Measurements from ENCODE around the gene TRAF1. TPM values are rescaled to one million over a fixed set of nuclear protein-coding genes. Genes with fewer than 3 reads are reported as not detected.
"Not testable (repeated sequence)": the region's sequence is repeated elsewhere in the genome, so short reads cannot be mapped to it uniquely, and the experiment has no call there.

The TRAF1 gene, protein sequence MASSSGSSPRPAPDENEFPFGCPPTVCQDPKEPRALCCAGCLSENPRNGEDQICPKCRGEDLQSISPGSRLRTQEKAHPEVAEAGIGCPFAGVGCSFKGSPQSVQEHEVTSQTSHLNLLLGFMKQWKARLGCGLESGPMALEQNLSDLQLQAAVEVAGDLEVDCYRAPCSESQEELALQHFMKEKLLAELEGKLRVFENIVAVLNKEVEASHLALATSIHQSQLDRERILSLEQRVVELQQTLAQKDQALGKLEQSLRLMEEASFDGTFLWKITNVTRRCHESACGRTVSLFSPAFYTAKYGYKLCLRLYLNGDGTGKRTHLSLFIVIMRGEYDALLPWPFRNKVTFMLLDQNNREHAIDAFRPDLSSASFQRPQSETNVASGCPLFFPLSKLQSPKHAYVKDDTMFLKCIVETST
- 1 to 10 TPM; 2.2 to 2.8 TPM for total RNA-seq
- long read RNA-seq, partial matches to known transcripts, result 0 of 1 reads
- long read RNA-seq, other reads (novel, unspliced or antisense), result 1 of 1 reads

DNA sequence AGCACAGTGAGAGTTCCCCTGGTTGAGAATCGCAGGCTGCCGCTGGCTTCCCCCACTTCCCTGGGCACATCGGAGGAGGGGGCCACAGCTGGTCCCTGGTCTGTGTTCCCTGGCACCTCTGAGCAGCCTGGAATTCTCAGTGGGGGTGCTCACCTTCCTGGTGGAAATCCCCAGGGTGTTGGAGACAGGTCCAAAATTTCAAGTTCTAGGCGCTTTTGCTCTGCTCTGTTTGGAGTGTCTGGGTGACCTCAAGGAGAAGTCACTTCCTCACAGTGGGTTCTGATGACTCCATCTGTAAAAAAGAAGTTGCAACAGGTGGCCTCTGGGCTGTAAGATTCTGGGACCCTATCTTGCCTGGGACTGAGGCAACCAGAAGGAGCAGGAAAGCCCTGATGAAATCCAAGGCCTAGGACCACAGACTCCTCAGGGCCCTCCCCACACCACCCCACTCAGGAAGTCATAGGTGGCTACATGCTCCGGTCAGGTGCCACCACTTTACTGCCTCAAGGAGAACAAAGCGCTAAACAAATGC is at the start of gene TRAF1:
Gene TRAF1 (minus strand): TSS at position 400 of the 532 bp plus-strand sequence. CDS start 721 bp downstream, outside the sequence.
- DNase-seq (no peak), ATAC-seq (no peak)
- intact Hi-C loops (cut with DNase I, micrococcal nuclease), result no loop called here

DNA sequence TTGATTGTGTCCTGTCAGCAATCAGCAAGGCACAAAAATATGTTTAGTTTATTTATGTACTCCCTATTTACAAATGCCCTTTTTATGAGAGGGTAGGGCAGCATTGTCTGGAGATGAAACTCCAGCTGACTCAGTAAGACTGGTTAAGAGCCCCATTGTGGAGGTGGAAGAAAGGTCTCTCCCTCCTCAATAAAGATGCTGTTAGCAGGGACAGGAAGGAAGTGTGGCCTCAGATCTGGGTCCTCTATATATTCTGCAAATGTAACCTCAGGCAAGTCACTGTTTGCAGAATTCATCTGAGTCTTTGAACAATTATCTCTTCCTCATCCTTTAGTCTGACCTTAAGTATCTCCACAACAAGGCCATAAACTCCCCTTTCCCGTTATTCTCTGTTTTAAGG is 48.3 kb upstream of the TRAF1 start:
- no peak for ATAC-seq
- intact Hi-C loops (cut with DNase I, micrococcal nuclease), result no loop called here
- no peak for DNase-seq

DNA sequence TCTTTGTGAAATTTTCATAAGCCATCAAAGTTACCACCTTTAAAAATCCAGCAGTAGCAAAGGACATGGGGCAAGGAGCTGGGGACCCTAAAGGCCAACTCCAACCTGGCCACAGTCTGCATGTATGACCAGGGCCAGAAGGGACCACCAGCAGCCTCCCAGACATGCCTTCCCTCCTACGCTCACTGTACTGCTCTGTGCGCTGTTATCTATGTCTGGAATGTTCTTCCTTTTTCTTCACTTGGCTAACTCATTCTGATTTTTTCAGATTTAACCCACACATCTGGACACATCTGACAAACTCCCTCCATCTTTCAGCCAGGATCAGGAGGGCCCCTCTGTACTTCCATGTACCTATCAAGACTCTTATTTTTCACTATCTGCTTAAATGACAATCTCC is 47.6 kb upstream of the TRAF1 start:
- no peak for DNase-seq
- intact Hi-C loops (cut with DNase I, micrococcal nuclease), result no loop called here
- ATAC-seq, result no peak

DNA sequence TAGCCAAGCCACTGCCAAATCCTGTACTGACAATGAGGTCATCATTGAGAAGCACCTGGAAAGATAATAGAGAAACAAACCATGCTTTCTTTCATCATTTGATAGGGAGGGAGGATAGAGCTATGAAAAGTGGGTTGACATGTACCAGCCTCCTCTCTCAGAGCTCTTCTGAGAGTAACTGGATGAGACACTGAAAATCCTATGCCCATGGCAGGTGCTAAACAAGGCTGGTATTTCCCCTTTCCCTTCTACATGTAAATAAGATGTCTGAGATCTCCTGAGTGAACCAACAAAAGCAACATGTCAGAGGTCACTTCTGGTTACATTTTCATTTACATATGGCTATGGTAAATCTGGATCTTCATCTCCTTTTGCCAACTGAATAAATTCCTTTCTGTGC is 45.3 kb upstream of the TRAF1 start:
- DNase-seq (no peak), ATAC-seq (no peak)
- intact Hi-C loops (cut with DNase I, micrococcal nuclease), result no loop called here

DNA sequence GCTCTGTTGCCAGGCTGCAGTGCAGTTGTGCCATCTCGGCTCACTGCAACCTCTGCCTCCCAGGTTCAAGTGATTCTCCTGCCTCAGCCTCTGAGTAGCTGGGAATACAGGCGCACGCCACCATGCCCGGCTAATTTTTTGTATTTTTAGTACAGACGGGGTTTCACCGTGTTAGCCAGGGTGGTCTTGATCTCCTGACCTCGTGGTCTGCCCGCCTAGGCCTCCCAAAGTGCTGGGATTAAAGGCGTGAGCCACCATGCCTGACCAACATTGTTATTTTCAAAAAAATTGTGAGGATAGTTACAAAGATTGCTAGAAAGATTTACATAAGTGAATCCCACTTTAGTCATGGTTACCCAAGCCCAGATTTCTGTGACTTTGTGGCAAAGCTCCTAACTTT is 44.9 kb upstream of the TRAF1 start:
- ATAC-seq; intact Hi-C loops (cut with DNase I, micrococcal nuclease); DNase-seq: not testable (repeated sequence)

DNA sequence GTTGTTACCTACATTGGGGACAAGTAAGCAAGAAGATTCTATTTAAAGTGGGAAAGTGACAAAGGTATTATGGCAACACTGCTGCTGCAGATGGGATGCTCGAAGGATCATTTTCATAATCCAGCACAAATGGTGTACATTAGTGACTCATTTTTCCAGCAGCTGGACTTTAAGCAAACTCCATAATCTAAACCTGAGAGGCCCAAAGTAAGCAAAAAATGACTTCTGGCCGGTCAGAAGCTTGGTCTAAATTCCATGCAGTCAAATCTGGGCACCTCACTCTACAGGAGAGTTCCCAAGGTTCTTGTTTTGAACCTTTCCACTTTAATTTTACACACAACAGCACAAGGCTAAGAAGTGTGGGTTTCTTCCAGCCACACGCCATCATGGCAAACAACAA is 43.6 kb upstream of the TRAF1 start:
- DNase-seq, result no peak
- ATAC-seq, result no peak
- intact Hi-C loops (cut with DNase I, micrococcal nuclease), result no loop called here

DNA sequence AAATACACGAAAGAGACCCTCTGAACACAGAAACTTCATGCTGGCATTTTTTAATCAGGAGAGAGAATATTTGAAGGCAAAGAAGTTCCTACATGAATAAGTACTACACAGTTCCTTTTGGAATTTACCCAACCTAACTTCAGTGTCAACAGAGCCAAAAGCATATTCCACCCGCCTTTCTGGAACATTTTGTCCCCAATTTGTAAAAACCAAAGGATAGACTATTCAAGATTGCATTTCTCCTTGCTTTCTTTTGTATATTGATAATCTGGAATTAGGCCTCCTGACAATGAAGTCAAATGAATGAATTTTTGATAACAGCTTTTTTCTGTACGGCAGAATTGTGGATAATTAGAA is 39.4 kb upstream of the TRAF1 start:
- DNase-seq (no peak), ATAC-seq (no peak)
- intact Hi-C loops (cut with DNase I, micrococcal nuclease), result no loop called here

DNA sequence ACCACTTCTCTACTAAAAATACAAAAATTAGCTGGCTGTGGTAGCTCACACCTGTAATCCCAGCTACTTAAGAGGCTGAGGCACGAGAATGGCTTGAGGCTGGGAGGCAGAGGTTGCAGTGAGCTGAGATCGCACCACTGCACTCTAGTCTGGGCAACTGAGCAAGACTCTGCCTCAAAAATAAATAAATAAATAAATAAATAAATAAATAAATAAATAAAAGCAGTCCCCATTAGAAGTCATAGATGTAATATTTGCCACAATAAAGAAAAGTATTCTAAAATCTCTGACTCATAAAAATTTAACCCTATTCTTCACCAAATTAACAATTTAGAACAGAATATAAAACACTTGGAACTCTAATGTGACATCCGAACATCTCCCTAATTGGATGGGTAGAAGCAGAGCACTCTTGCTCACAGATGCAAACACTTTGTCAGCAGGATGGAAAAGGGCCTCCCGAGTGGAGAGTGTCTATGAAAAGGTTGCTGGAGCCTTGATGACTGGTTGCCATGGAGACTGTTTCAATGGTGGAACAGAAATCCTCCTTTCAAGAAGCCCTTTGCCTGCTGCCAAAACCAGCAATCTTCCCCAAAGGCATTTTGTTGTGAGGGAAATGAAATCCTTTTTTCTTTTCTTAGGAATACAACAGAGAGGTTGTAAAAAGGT is 38.9 kb upstream of the TRAF1 start:
- intact Hi-C loops (cut with DNase I, micrococcal nuclease), result no loop called here
- ATAC-seq (no peak), DNase-seq (no peak)

DNA sequence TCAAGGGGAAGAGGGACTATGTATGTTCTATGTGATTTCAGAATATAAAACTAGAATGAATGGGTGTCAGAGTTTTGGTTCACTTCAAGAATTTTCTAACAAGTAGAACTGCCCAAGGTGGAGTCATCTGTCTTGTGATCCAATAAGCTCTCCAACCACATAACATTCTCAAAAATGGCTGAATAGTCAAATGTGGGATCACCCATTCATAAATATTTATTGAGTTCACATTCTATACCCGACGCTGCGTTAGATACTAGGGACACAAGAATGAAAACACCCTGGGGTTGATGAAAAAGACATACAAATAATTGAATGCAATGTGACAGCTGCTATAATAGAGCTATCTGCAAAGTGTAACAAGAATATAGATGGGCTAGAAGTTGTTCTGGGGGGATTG is 35.3 kb upstream of the TRAF1 start:
- ATAC-seq, result no peak
- DNase-seq, result no peak
- intact Hi-C loops (cut with DNase I, micrococcal nuclease), result no loop called here

DNA sequence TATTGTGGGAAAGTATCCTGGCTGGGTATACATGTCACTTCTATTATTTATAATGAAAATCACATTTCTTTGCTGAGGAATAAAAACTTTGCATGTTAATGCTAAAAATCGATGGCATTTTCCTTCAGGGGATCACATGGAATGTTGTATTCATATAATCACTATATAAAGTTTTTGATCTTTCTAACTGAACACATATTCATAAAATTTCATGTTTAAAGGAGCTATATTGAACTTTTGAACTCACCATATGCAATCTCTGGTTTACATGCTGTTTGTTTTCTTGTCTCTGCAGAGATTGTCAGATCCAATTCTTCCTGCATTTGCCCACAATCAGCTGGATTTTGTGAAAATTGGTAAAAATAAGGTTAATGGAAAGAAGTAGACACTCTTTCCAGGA is 33.4 kb upstream of the TRAF1 start:
- intact Hi-C loops (cut with DNase I, micrococcal nuclease), result no loop called here
- DNase-seq (no peak), ATAC-seq (no peak)

DNA sequence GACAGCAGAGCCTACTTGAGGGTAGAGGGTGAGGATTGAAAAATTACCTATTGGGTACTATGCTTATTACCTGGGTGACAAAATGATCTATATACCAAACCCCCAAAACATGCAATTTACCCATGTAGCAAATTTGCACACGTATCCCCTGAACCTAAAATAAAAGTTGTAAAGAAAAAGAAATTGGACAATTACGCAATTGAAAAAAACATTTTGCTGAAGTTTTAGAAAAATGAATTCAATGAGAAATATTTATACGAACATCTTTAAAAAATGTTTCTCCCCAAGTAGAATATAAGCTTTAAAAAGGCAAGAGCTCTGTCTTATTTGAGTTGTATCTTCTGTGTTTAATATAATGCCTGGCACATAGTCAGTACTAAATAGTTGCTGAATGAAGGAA is 30.3 kb upstream of the TRAF1 start:
- intact Hi-C loops (cut with DNase I, micrococcal nuclease), result no loop called here
- ATAC-seq (no peak), DNase-seq (no peak)

DNA sequence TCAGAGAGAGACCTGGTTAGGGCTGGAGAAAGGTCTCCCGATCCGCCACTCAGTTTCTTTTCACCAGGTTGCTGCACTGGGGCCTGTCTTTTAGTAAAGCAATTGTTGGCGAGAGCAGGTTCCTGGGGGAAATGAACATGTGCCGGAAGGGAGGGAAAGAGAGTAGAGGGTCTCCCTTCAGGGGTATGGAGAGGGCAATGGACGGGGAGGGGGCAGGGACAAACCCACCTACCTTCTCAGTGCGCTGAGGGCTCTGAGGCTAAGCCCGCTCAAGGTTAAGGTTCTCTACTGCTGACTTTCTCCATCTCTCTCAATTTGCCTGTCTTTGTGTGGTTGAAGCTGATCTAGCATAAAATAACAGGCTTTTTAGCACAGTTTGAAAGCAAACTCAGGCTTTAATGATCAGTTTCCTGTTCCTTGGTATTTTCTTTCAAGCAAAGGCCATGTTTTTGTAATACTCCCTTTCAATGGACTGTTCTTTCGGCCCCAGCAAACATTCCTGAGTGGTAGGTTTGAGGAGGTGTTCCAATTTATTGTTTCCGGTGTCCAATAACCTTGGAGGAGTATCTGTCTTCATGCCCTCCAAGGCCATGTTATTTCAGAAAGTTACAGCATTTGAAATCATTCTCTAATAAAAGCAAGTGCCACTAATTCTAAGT is 25.5 kb upstream of the TRAF1 start:
- intact Hi-C loops (cut with DNase I, micrococcal nuclease), result no loop called here
- no peak for DNase-seq
- no peak for ATAC-seq

DNA sequence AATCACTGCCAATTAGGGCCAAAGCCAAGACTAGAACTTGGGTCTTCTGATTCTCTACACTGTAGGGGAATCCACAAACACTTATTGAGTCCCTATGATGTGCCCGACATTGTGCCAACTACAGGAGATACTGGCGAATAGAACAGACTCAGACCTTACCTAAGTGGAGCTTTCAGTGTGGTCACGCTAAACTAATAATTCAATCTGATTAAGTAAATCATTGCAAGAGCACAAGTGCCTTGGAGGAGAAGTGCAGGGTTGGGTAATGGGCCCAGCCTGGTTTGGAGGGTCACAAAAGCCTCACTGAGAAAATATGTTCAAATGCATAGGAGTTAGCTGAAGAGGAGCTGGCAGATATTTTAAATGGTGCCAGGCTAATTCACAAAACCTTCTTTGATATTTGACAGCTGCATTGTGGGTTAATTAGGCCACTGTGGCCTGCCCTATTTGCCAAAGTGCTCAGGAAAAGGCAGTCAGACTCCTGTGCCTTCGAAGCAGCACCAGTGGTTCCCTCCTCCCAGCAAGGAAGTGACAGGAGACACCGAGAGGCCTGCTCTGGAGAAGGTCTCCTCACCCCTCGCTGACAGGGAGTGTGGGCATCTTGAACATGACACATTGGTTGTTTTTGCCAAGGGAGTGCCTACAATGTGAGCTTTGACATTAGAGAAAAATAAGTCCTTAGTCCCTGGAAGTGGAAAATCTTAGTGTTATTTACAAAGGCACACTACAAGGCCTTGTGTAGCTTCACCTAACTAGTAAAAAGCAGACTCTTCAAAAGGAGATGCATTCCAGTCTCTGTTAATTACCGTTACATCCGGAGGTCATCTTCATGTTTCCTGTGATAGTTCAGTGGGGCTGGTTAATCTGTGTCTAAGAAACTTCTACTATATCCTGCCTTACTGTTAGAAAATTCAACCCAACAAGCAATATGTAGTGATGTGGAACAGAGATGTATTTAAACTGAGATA is 24.1 kb upstream of the TRAF1 start:
- intact Hi-C loops (cut with DNase I, micrococcal nuclease), result no loop called here
- no peak for ATAC-seq
- DNase-seq, result no peak

DNA sequence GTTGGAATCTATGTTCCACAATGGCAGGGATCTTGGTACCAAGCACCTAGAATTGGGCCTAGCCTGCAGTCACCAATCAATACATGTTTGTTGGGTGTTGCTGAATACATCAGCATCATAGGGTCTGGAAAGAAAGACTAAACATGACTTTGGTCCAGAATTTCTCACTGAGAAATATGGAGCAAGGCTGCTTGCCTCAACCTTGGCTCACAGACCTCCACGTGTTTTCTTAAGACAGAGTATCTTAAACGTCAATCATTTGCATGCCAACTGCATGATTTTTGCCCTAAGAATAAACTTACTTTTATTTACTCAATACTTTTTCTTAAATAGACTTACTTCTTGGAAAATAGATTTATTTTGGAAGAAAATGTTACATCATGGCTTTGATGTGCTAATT is 22.7 kb upstream of the TRAF1 start:
- DNase-seq (no peak), ATAC-seq (no peak)

DNA sequence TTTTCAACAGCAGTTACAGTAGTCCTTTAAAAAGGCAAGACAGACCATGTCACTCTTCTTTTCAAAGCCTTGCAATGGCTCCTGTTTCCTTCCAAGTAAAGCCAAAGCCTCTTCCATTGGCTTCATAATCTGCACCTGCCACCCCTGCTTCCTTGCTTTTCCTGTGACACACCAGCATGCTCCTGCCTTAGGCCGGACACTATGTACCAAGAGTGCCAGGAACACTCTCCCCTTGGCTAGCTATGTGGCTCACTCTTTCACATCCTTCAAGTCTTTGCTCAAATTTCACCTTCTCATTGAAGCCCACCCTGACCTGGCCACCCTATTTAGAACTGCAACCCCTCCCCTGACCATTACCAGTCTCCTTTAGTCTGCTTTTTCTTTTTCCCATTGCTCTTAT is 22.2 kb upstream of the TRAF1 start:
- no peak for DNase-seq
- intact Hi-C loops (cut with DNase I, micrococcal nuclease), result no loop called here

More for the DNA sequence above, 22.7 kb upstream of the TRAF1 start:
- intact Hi-C loops (cut with DNase I, micrococcal nuclease), result no loop called here

DNA sequence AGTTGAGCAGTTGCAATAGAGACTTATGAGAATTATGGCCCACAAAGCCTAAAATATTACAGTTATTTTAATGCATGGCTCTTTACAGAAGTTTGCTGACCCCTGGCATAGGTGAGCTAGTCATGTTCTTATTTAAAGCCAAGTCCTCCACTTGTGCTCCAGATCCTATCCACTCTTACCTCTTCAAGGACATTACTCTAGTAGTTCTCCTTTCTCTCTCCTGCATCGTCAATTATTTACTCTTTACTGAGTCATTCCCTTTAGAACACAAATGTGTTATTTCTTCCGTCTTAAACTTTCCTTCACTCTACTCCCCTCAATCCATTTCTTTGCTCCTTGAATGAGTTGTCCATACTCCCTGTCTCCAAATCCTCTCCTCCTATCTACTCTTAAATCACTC is 20.6 kb upstream of the TRAF1 start:
- ATAC-seq, result no peak
- intact Hi-C loops (cut with DNase I, micrococcal nuclease), result no loop called here
- no peak for DNase-seq

More for the DNA sequence above, 22.2 kb upstream of the TRAF1 start:
- ATAC-seq, result no peak

DNA sequence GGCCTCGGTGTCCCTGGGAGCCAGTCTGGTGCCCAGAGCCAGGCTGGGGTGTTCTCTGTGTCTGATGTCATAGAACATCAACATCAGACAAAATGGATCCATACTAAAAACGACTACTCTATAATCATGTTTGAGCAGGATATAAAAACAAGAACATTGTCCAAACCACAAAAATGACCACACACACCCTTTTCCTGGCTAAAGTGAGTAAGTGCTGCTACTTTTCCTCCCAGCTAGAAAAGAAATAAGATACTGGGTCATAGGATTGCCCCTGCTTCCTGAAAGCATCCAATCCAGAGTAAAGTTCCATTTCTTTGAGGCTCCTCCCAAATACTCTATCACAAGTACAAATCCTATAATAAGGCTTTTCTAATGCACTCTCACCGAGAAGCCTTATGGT is 19.7 kb upstream of the TRAF1 start:
- ATAC-seq (no peak), DNase-seq (no peak)
- intact Hi-C loops (cut with DNase I, micrococcal nuclease), result no loop called here

DNA sequence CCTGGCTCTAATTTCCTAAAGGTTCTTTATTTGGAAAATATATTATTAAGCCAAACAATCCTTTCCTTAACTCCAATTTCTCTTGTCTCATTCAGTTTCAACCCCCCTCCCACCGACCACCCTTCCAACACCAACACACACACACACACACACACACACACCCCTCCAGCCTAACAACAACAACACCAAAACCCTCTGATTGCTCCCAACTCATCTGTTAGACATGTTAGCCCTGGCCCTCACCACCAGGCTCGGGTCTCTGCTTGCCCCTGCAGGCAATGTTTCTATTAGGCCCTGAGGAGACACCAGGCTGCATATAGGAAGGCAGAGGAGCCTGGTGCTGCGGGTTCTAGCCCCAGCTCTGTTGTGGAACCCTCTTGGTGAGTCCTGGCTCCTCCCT is 18.4 kb upstream of the TRAF1 start:
- DNase-seq (no peak), ATAC-seq (no peak)
- intact Hi-C loops (cut with DNase I, micrococcal nuclease), result no loop called here

DNA sequence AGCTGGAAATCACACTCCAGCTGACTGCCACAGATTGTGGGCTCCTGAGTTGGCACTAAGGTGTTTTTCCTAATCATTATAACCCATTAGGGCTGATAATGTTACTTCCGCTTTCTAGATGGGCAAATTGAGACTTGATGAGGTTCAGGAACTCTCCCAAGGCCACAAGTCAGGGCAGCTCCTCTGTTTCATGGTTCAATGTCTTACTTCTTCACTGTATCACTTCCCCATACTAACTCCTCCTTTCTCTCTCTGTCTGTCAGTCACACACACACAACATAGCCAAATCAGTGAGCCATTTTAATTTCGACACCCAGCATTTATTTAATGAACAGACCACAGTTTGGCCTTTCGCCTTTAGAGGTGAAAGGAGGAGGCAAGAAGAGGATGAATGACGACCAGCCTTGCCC is 17.8 kb upstream of the TRAF1 start:
- intact Hi-C loops (cut with DNase I, micrococcal nuclease), result no loop called here

More for the DNA sequence above, 17.8 kb upstream of the TRAF1 start:
- DNase-seq, result no peak
- ATAC-seq, result no peak

All from left colon (tissue), 2 donors.